MCF 10A (cell line): ENCODE measurements around the gene SRRM2. TPM values are rescaled to one million over a fixed set of nuclear protein-coding genes. Genes with fewer than 3 reads are reported as not detected.
A peak's percentile ranks its signal among the peaks of the same experiment; 100 is the strongest.

Experiments
- BruUV-seq: library from RNA; stranded (reverse); fragments of 400-500 nt; replicated peaks from 2 replicates; lab custom pipeline; 2021; lab: Mats Ljungman, UMichigan
- CTCF ChIA-PET: fragments of 300-600 bp; sonication (Branson Sonifier 250); formaldehyde crosslinking; extraction: SDS; loops from one replicate; lab custom pipeline; 2021; ENCODE audit warnings: antibody characterized with exemption, inconsistent platforms; lab: Yijun Ruan, JAX
- POLR2A ChIA-PET: fragments of 300-600, 350-650 bp; sonication (Branson Sonifier 250); formaldehyde crosslinking; extraction: SDS; loops from one replicate; lab custom pipeline; 2020; ENCODE audit warnings: antibody characterized with exemption, inconsistent platforms; lab: Yijun Ruan, JAX
- DNase-seq: peaks from one replicate; pipeline ENCODE4 v3.0.0-alpha.2; 2018; ENCODE audit not compliant: unreplicated experiment
- H3K27ac Mint-ChIP-seq: one replicate; pipeline ENCODE4 v1.8.0; 2022; ENCODE audit warnings: mild to moderate bottlenecking, low read depth, mixed read lengths; ENCODE audit not compliant: unreplicated experiment
- H3K27me3 Mint-ChIP-seq: one replicate; pipeline ENCODE4 v1.8.0; 2022; ENCODE audit warnings: mixed read lengths; ENCODE audit not compliant: insufficient read depth, unreplicated experiment
- H3K36me3 Mint-ChIP-seq: one replicate; pipeline ENCODE4 v1.8.0; 2022; ENCODE audit warnings: mild to moderate bottlenecking, moderate library complexity, mixed read lengths; ENCODE audit not compliant: insufficient read depth, unreplicated experiment
- H3K4me1 Mint-ChIP-seq: one replicate; pipeline ENCODE4 v1.8.0; 2022; ENCODE audit warnings: mixed read lengths; ENCODE audit not compliant: insufficient read depth, unreplicated experiment
- H3K4me3 Mint-ChIP-seq: one replicate; pipeline ENCODE4 v1.8.0; 2022; ENCODE audit warnings: mild to moderate bottlenecking, moderate library complexity, mixed read lengths; ENCODE audit not compliant: unreplicated experiment
- H3K9me3 Mint-ChIP-seq: one replicate; pipeline ENCODE4 v1.8.0; 2022; ENCODE audit warnings: mixed read lengths; ENCODE audit not compliant: unreplicated experiment
- intact Hi-C: fragments of 100-400 bp; cut with micrococcal nuclease; formaldehyde crosslinking; loops from 2 replicates; pipeline ENCODE4 v1.14.1; 2022
- total RNA-seq: library from RNA; stranded (reverse); gene quantifications from 2 replicates; pipeline ENCODE4 v1.2.3, GENCODE V29; 2022
- TF ChIP-seq, protein P1 (sequence below): fragments of 200-600 bp; IDR thresholded peaks from one replicate; pipeline ENCODE4 v1.8.0; 2022; ENCODE audit warnings: antibody characterized with exemption, mild to moderate bottlenecking; ENCODE audit not compliant: unreplicated experiment

SRRM2 gene
- total RNA-seq, 1 experiment from 2014 or later = 779 TPM

DNA sequence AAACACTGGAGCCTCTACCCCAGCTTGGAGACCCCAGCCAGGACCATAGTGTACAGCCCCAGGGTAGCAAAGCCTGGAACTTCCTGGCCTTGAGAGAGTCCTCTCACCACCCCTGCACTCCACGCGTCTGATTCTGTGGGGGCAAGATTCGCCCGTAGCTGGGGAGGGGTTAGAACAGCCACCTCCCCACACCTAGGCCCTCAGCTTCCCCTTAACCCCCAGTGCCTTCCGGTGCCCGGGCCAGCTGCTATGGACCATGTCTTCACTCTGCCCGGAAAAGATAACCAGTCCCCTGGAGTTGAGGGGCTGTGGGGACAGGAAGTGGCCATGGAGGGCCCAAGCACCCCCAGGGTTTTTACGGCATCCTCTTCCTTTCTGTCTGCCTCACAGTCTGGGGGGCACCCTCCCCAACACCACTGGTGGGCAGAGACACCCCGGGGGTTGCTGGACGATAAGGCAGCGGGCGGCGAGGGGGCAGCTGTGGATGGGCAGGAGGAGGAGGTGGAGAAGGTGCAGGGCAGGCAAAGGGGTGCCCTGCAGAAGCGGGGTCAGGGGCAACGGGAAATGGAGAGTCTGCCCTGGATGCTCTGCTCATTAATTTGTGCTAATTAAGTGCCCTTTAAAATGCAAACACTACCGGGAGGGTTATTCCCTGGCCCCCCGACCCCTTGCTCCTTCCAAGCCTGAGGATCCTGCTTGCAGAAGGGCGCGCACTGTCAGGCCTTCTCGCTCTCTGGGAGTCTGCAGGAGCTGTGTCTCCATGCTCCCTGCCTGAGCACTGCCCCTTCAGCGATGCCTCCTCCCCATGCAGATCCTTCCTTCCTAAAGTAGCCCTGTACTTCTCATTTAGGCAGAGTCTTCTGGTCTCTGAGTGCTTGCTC, 34.8 kb upstream of the SRRM2 start:
- BruUV-seq = no TSS peak
- Mint-ChIP-seq H3K9me3 (no peaks in the 10 kb centered on the region), H3K27ac (no peak overlapping the region), H3K27me3 (no peaks in the 10 kb centered on the region), H3K36me3 (peaks cover 6% of the 10 kb centered on the region), H3K4me3 (no peak overlapping the region), H3K4me1 (no peaks in the 10 kb centered on the region)
- intact Hi-C loops = no loop called here
- CTCF ChIA-PET = interaction anchor here (0.5 kb wide), 1 partner anchor 37 kb away, joined by 3 read pairs; no protein-coding TSS in a partner anchor
- TF ChIP-seq, protein P1, sequence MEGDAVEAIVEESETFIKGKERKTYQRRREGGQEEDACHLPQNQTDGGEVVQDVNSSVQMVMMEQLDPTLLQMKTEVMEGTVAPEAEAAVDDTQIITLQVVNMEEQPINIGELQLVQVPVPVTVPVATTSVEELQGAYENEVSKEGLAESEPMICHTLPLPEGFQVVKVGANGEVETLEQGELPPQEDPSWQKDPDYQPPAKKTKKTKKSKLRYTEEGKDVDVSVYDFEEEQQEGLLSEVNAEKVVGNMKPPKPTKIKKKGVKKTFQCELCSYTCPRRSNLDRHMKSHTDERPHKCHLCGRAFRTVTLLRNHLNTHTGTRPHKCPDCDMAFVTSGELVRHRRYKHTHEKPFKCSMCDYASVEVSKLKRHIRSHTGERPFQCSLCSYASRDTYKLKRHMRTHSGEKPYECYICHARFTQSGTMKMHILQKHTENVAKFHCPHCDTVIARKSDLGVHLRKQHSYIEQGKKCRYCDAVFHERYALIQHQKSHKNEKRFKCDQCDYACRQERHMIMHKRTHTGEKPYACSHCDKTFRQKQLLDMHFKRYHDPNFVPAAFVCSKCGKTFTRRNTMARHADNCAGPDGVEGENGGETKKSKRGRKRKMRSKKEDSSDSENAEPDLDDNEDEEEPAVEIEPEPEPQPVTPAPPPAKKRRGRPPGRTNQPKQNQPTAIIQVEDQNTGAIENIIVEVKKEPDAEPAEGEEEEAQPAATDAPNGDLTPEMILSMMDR = no peak
- no peak for DNase-seq
- POLR2A ChIA-PET = interaction anchor here (1.3 kb wide), 1 partner anchor 36 kb away, joined by 3 read pairs; the partner anchor contains the start of gene KCTD5

DNA sequence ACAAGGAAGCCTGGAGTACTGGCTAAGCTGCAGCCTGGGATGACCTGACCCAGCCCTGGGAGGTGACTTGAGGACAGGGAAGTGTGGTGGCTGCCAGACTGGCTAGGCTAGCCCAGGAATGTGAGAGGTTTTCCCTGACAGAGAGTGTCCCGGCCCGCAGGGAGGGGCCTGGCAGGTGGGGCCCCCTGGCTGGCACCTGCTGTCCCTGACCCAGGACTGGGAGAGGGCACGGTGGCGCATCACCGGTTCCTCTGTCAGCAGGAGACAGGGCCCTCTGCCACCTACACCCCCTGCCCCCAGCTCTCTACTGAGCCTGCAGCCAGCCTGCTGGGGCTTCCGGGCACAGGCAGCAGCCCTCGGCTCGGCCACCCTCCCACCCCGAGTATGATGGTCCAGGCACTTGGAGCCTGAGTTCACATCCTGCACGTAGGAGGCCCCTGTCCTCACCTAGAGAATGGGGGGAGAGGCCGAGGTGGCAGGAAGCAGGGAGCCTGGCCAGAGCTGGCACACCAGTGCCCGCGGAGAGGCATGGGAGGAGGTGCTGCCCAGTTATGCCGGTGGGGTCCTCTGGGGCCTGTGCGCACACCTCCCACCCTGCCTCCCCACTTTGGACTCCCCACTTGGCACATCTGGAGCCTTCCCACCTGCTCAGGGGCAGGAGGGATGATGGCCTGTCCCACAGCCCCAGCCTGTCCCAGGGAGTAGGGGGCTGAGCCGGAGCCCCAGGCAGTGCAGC, 32.9 kb upstream of the SRRM2 start:
- Mint-ChIP-seq H3K4me3 (peak overlapping the region; percentile 73), H3K9me3 (no peaks in the 10 kb centered on the region), H3K27me3 (no peaks in the 10 kb centered on the region), H3K36me3 (peaks cover 6% of the 10 kb centered on the region), H3K27ac (no peak overlapping the region), H3K4me1 (peaks cover 6% of the 10 kb centered on the region)
- ChIA-PET POLR2A (interaction anchor here (0.5 to 2.3 kb wide), 3 partner anchors 19 to 130 kb away, joined by 3 to 10 read pairs (median 5); no protein-coding TSS in a partner anchor), CTCF (interaction anchor here (0.6 to 1.5 kb wide), 3 partner anchors 11 to 155 kb away, joined by 3 to 5 read pairs (median 5); no protein-coding TSS in a partner anchor)
- no TSS peak for BruUV-seq
- intact Hi-C loops = no loop called here
- no peak for DNase-seq
- TF ChIP-seq, protein P1 = no peak

DNA sequence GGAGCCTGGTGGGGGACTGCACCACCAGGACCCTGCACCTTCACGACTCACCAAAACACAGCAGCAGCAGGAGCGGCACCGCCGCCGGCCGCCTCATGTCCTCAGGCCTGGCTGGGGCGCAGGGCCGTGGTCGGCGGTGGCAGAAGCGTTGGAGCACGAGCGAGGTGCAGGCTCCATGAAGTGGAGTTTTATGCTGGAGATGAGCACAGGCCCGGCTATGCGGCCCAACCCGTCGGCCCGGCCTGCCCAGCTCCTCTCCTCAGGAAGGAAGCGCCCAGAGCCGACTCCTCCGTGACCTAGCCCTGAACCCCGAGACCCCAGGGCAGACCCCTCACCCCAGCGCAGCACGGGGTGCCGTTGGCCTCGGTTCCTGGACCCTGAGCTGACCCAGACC, 32.4 kb upstream of the SRRM2 start, which contains the start of gene PRSS27:
Gene PRSS27, minus strand, starts transcription at position 161 of the 394 bp plus-strand sequence. Its CDS starts 64 bp downstream, at position 97.
- H3K27ac Mint-ChIP-seq = peak within 1 kb of the TSS; percentile 46
- no TSS peak for BruUV-seq
- ChIA-PET POLR2A (interaction anchor here (0.6 to 2.3 kb wide), 6 partner anchors 19 to 193 kb away, joined by 3 to 10 read pairs (median 4); partner anchors contain the start of gene KCTD5), CTCF (interaction anchor here (1.1 to 1.5 kb wide), 2 partner anchors 11 to 148 kb away, joined by 5 read pairs; no protein-coding TSS in a partner anchor)
- no peaks in the 10 kb centered on the region for H3K27me3 Mint-ChIP-seq
- TF ChIP-seq, protein P1 = no peak
- intact Hi-C loops = no loop called here
- H3K36me3 Mint-ChIP-seq = peaks cover 3% of the 10 kb centered on the region
- peaks cover 6% of the 10 kb centered on the region for H3K4me1 Mint-ChIP-seq
- no peaks in the 10 kb centered on the region for H3K9me3 Mint-ChIP-seq
- no peak for DNase-seq
- H3K4me3 Mint-ChIP-seq = peak within 1 kb of the TSS; percentile 73
